ENCODE measurements around the gene BICDL2.
A peak's percentile ranks its signal among the peaks of the same experiment; 100 is the strongest.
"Not testable (repeated sequence)": the region's sequence is repeated elsewhere in the genome, so short reads cannot be mapped to it uniquely, and the experiment has no call there.

Gene BICDL2

GRCh38 chr16:3036726-3037315 is at the start of gene BICDL2:
TSS of gene BICDL2 (minus strand) at chr16:3036944. CDS start at chr16:3035496, 1,448 bp downstream.
- no peak for DNase-seq

- no peak for DNase-seq
These were observed 49.3 kb upstream of the BICDL2 start for GRCh38 chr16:3085868-3086595.

GRCh38 chr16:3084969-3085670 is 48.4 kb upstream of the BICDL2 start:
- DNase-seq: no peak

GRCh38 chr16:3084491-3084890 is 47.7 kb upstream of the BICDL2 start:
- DNase-seq: no peak

- not testable (repeated sequence) for DNase-seq
These were observed 46.7 kb upstream of the BICDL2 start for GRCh38 chr16:3083408-3083807.

GRCh38 chr16:3081957-3082356 is 45.2 kb upstream of the BICDL2 start:
- not testable (repeated sequence) for DNase-seq

- no peak for DNase-seq
These were observed 43.3 kb upstream of the BICDL2 start for GRCh38 chr16:3080024-3080423.

GRCh38 chr16:3076577-3076976 is 39.8 kb upstream of the BICDL2 start:
- no peak for DNase-seq

- DNase-seq: not testable (repeated sequence)
These were observed 39.2 kb upstream of the BICDL2 start for GRCh38 chr16:3075946-3076345.

- no peak for DNase-seq
These were observed 38.8 kb upstream of the BICDL2 start for GRCh38 chr16:3075523-3075915.

GRCh38 chr16:3074860-3075522 is 38.2 kb upstream of the BICDL2 start:
- DNase-seq: no peak

GRCh38 chr16:3073448-3073847 is 36.7 kb upstream of the BICDL2 start:
- no peak for DNase-seq

GRCh38 chr16:3072576-3073263 is 36.0 kb upstream of the BICDL2 start:
- not testable (repeated sequence) for DNase-seq

- not testable (repeated sequence) for DNase-seq
These were observed 35.4 kb upstream of the BICDL2 start for GRCh38 chr16:3072148-3072547.

- no peak for DNase-seq
These were observed 34.9 kb upstream of the BICDL2 start for GRCh38 chr16:3071655-3072054.

- DNase-seq: no peak
These were observed 33.9 kb upstream of the BICDL2 start for GRCh38 chr16:3070608-3071111.

GRCh38 chr16:3069146-3069545 is 32.4 kb upstream of the BICDL2 start:
- DNase-seq: not testable (repeated sequence)

GRCh38 chr16:3068487-3068886 is 31.7 kb upstream of the BICDL2 start:
- DNase-seq: no peak

GRCh38 chr16:3066440-3066748 is 29.6 kb upstream of the BICDL2 start:
- DNase-seq: no peak

- DNase-seq: no peak
These were observed 29.1 kb upstream of the BICDL2 start for GRCh38 chr16:3065742-3066439.

GRCh38 chr16:3065069-3065741 is 28.5 kb upstream of the BICDL2 start, which contains the start of gene IL32:
TSS of gene IL32 (plus strand) at chr16:3065640. CDS start at chr16:3065812, 172 bp downstream.
- peak; percentile 76 for DNase-seq

Measured in fibroblast of upper back skin (primary cell).